Glutamatergic neuron (in vitro differentiated cells): Measurements from ENCODE around the gene OR2Y1. TPM values are rescaled to one million over a fixed set of nuclear protein-coding genes. Genes with fewer than 3 reads are reported as not detected.
"Not testable (repeated sequence)": the region's sequence is repeated elsewhere in the genome, so short reads cannot be mapped to it uniquely, and the experiment has no call there.

Source experiments
- DNase-seq: peaks from one replicate; pipeline ENCODE4 v3.0.0; 2022
- H3K27ac Mint-ChIP-seq: one replicate; pipeline ENCODE4 v1.8.0; 2020; ENCODE audit warnings: mild to moderate bottlenecking, mixed read lengths, inconsistent platforms; ENCODE audit not compliant: unreplicated experiment
- H3K27me3 Mint-ChIP-seq: one replicate; pipeline ENCODE4 v1.8.0; 2020; ENCODE audit warnings: mild to moderate bottlenecking, moderate library complexity, mixed read lengths, inconsistent platforms; ENCODE audit not compliant: unreplicated experiment
- H3K36me3 Mint-ChIP-seq: one replicate; pipeline ENCODE4 v1.8.0; 2020; ENCODE audit warnings: mild to moderate bottlenecking, mixed read lengths, inconsistent platforms; ENCODE audit not compliant: unreplicated experiment
- H3K4me1 Mint-ChIP-seq: one replicate; pipeline ENCODE4 v1.8.0; 2020; ENCODE audit warnings: mild to moderate bottlenecking, low read depth, mixed read lengths, inconsistent platforms; ENCODE audit not compliant: unreplicated experiment
- H3K4me3 Mint-ChIP-seq: one replicate; pipeline ENCODE4 v1.8.0; 2020; ENCODE audit warnings: mild to moderate bottlenecking, mixed read lengths, inconsistent platforms; ENCODE audit not compliant: unreplicated experiment
- H3K9me3 Mint-ChIP-seq: one replicate; pipeline ENCODE4 v1.8.0; 2020; ENCODE audit warnings: mild to moderate bottlenecking, moderate library complexity, mixed read lengths, inconsistent platforms; ENCODE audit not compliant: unreplicated experiment
- total RNA-seq: library from RNA; stranded (reverse); fragmentation: NEBNext Ultra II Directional; extraction: Animal tissue kit (Norgen Biotek cat#: 25700); gene quantifications from one replicate; pipeline ENCODE4 v1.2.1, GENCODE V29; 2021; ENCODE audit not compliant: unreplicated experiment
- TF ChIP-seq, protein P1 (sequence below): fragments of 200-600 bp; sonication (generic); IDR thresholded peaks from one replicate; pipeline ENCODE4 v1.5.0; 2021; ENCODE audit not compliant: partially characterized antibody, unreplicated experiment

The OR2Y1 gene
- total RNA-seq, 1 donor from 2014 or later, result not detected

DNA sequence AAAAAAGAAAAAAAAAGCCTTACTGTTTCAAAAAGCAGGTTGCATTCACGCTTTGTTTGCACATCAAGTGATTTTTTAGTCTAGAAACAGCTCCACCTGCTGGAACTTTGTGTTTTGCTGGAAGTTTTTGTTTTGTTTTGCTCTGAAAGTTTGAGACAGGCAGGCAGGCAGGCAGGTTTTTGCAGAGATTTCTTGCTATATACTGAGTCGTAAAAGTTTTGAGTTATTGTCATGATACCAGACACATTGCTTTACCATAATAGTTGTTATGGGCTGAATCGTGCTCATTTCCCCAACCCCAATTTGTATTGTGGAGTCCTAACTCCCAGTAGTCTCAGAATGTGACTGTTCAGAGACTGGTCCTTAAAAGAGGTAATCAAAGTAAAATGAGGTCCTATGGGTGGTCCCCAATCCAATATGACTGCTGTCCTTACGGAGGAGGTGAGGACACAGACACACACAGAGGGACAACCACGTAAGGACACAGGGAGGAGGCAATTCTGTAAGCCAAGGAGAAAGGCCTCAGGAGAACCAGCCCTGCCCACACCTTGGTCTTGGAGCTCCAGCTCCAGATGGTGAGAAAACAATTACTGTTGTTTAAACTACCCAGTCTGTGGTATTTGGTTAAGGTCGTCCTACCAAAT lies 20.9 kb downstream of the OR2Y1 start:
- Mint-ChIP-seq H3K27me3 (peaks cover 1% of the 10 kb centered on the region), H3K9me3 (no peaks in the 10 kb centered on the region), H3K4me1 (no peaks in the 10 kb centered on the region), H3K36me3 (no peaks in the 10 kb centered on the region), H3K4me3 (no peak overlapping the region), H3K27ac (no peak overlapping the region)
- TF ChIP-seq, protein P1, sequence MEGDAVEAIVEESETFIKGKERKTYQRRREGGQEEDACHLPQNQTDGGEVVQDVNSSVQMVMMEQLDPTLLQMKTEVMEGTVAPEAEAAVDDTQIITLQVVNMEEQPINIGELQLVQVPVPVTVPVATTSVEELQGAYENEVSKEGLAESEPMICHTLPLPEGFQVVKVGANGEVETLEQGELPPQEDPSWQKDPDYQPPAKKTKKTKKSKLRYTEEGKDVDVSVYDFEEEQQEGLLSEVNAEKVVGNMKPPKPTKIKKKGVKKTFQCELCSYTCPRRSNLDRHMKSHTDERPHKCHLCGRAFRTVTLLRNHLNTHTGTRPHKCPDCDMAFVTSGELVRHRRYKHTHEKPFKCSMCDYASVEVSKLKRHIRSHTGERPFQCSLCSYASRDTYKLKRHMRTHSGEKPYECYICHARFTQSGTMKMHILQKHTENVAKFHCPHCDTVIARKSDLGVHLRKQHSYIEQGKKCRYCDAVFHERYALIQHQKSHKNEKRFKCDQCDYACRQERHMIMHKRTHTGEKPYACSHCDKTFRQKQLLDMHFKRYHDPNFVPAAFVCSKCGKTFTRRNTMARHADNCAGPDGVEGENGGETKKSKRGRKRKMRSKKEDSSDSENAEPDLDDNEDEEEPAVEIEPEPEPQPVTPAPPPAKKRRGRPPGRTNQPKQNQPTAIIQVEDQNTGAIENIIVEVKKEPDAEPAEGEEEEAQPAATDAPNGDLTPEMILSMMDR, result peak; percentile 72
- no peak for DNase-seq

DNA sequence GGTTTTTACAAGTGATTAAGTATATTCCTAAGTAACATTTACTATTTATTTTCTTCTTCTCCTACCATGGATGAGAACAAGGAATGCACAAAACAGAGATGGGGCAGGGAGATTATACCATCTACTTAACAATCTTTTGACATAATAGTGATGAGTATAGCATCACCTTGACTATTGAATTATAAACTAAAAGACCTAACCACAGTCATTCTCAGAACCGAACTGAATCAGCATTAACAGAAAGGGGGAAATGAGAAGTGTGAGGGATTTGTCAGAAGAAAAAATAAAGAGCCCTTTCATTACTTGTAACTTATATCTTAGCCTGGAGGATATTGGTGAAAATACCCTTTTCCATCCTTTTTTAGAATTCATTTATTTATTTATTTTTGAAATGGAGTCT lies 21.9 kb downstream of the OR2Y1 start:
- no peak for DNase-seq
- Mint-ChIP-seq H3K27ac (no peak overlapping the region), H3K4me3 (no peak overlapping the region), H3K27me3 (peaks cover 1% of the 10 kb centered on the region), H3K36me3 (no peaks in the 10 kb centered on the region), H3K4me1 (no peaks in the 10 kb centered on the region), H3K9me3 (no peaks in the 10 kb centered on the region)
- TF ChIP-seq, protein P1, result no peak

DNA sequence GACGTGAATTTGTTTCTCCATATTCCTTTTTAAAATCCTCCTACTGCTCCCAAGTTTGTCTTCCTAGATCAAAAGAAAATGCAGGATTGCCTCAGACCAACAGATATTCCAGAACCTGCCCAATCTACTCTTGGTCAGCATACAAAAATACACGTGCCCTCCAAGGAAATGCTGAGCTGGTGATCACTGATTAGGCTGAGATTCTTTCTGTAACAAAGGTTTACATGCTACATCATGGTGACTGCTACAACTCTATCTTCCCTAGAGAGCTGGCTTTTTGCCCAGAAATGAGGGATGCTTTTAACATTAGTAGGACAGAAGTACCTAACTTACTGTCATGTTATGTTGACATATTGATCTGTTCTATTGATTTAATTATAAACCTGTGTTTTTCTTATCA lies 35.5 kb downstream of the OR2Y1 start:
- peaks cover 3% of the 10 kb centered on the region for H3K9me3 Mint-ChIP-seq
- peaks cover 6% of the 10 kb centered on the region for H3K4me1 Mint-ChIP-seq
- no peak for DNase-seq
- peaks cover 4% of the 10 kb centered on the region for H3K36me3 Mint-ChIP-seq
- H3K27me3 Mint-ChIP-seq, result peaks cover 3% of the 10 kb centered on the region
- TF ChIP-seq, protein P1, result no peak
- no peak overlapping the region for H3K4me3 Mint-ChIP-seq
- peak overlapping the region; percentile 71 for H3K27ac Mint-ChIP-seq

DNA sequence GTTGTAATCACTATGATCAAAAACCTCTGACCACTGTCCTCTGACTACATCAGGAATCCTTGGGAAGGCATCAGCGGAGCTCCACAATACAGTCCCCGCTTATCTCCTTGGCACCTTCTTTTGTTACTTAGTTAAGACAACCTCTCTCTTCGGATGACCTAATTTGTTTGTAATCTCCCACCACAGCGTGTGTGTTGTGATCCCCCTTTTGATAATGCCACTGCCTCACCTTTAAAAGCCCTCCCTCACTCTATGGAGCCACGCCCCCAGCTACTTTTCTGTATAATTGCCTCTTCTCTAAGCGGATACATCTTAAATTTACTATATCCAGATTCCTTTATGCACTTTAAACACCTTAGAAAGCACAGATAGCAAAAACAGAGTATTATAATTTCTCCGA lies 35.9 kb downstream of the OR2Y1 start:
- TF ChIP-seq, protein P1, result no peak
- no peak overlapping the region for H3K4me3 Mint-ChIP-seq
- peaks cover 3% of the 10 kb centered on the region for H3K27me3 Mint-ChIP-seq
- DNase-seq, result no peak
- peaks cover 3% of the 10 kb centered on the region for H3K9me3 Mint-ChIP-seq
- H3K27ac Mint-ChIP-seq, result no peak overlapping the region
- peaks cover 6% of the 10 kb centered on the region for H3K4me1 Mint-ChIP-seq
- peaks cover 4% of the 10 kb centered on the region for H3K36me3 Mint-ChIP-seq

DNA sequence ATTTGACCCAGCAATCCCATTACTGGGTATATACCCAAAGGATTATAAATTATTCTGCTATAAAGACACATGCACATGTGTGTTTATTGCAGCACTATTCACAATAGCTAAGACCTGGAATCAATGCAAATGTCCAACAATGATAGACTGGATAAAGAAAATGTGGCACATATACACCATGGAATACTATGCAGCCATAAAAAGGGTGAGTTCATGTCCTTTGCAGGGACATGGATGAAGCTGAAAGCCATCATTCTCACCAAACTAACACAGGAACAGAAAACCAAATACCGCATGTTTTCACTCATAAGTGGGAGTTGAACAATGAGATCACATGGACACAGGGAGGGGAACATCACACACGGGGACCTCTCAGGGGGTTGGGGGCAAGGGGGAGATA lies 36.5 kb downstream of the OR2Y1 start:
- H3K4me1 Mint-ChIP-seq, H3K27me3 Mint-ChIP-seq, DNase-seq, H3K4me3 Mint-ChIP-seq, H3K9me3 Mint-ChIP-seq, H3K27ac Mint-ChIP-seq, H3K36me3 Mint-ChIP-seq: not testable (repeated sequence)

DNA sequence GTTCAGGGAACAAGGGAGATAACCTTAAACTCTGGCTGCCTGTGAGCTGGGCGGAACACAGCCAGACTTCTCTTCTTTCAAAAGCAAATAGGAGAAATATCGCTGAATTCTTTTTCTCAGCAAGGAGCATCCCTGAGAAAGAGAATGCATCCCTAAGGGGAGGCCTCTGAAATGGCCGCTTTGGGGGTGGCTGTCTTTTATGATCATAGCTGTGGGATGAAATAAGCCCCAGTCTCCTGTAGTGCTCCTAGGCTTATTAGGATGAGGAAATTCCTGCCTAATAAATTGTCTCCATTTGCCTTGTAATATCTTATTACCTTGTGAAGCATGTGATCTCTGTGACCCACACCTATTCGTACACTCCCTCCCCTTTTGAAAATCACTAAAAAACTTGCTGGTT lies 39.4 kb downstream of the OR2Y1 start:
- not testable (repeated sequence) for H3K4me1 Mint-ChIP-seq, H3K4me3 Mint-ChIP-seq, H3K27ac Mint-ChIP-seq, H3K36me3 Mint-ChIP-seq, H3K27me3 Mint-ChIP-seq, DNase-seq, H3K9me3 Mint-ChIP-seq
